K562 (cell line): ENCODE results near the gene MET. TPM values are rescaled to one million over a fixed set of nuclear protein-coding genes. Genes with fewer than 3 reads are reported as not detected.
A peak's percentile ranks its signal among the peaks of the same experiment; 100 is the strongest.

Experiments used
- ATAC-seq: fragments of 200-7000 bp; cut with Tn5 transposase; 3 replicates; pipeline ENCODE4 v1.9.1; 2020; ENCODE audit warnings: moderate library complexity
- BruUV-seq: library from RNA; stranded (reverse); fragments of 400-500 nt; replicated peaks from 2 replicates; lab custom pipeline; 2021; lab: Mats Ljungman, UMichigan
- CTCF ChIA-PET: fragments of 300-600 bp; formaldehyde crosslinking; extraction: SDS; loops from one replicate; lab custom pipeline; 2021; ENCODE audit warnings: low intra/inter-chr PET ratio; lab: Yijun Ruan, JAX
- POLR2A ChIA-PET: fragments of 300-600, 350-650 bp; sonication (Branson Sonifier 250); formaldehyde crosslinking; extraction: SDS; loops from one replicate; lab custom pipeline; 2021; ENCODE audit warnings: antibody characterized with exemption, inconsistent platforms; lab: Yijun Ruan, JAX
- DNase-seq, 4 experiments: peaks; one replicate each; pipeline versions ENCODE4 v3.0.0 to v3.0.0-alpha.2; 2011 to 2018; ENCODE audit warnings: low spot score in 3 of 4, mixed read lengths in 3 of 4; ENCODE audit errors: extremely low read depth in 1 of 4
- FAIRE-seq: peaks from 2 replicates; lab custom pipeline; 2011; peaks lifted over from hg19 to GRCh38; lab: Jason Lieb, UNC
- H2AFZ ChIP-seq: 2 replicates; pipeline ENCODE4 v1.6.0; 2011; ENCODE audit warnings: low read depth, low read length, control low read depth, inconsistent platforms
- H3K27ac ChIP-seq: fragments of 200-600 bp; 3 replicates; pipeline ENCODE4 v1.8.0; 2011; ENCODE audit warnings: low read depth, mild to moderate bottlenecking, control low read depth, inconsistent platforms, low read length, moderate library complexity, mixed read lengths; ENCODE audit errors: extremely low read depth
- H3K27me3 ChIP-seq, 2 experiments: fragments of 300-600 bp in 1 of 2; 2 replicates in 1 of 2; 3 replicates in 1 of 2; pipeline versions ENCODE4 v1.6.0 to v1.8.0; 2011; ENCODE audit warnings: inconsistent platforms in 2 of 2, low read length in 2 of 2, mild to moderate bottlenecking in 1 of 2, mixed read lengths in 1 of 2, moderate library complexity in 1 of 2; ENCODE audit not compliant: control insufficient read depth in 2 of 2, insufficient read depth in 2 of 2
- H3K36me3 ChIP-seq: fragments of 300-600 bp; 3 replicates; pipeline ENCODE4 v1.8.0; 2011; ENCODE audit warnings: mild to moderate bottlenecking, low read length, inconsistent platforms; ENCODE audit not compliant: control insufficient read depth, insufficient read depth
- H3K4me1 ChIP-seq, 2 experiments: fragments of 200-600 bp in 1 of 2; replicated peaks in 1 of 2; 2 replicates in 1 of 2; 3 replicates in 1 of 2; pipeline versions ENCODE4 v1.5.1 to v1.8.0; 2011; ENCODE audit warnings: inconsistent platforms in 2 of 2, low read length in 2 of 2, mild to moderate bottlenecking in 1 of 2, mixed read lengths in 1 of 2, moderate library complexity in 1 of 2; ENCODE audit not compliant: control insufficient read depth in 2 of 2, insufficient read depth in 2 of 2
- H3K4me2 ChIP-seq: 2 replicates; pipeline ENCODE4 v1.6.1; 2011; ENCODE audit warnings: low read length, control low read depth, inconsistent platforms, mixed read lengths; ENCODE audit not compliant: insufficient read depth
- H3K4me3 ChIP-seq: fragments of 200-600 bp; sonication (generic), shearing (Covaris generic); 2 replicates; pipeline ENCODE4 v1.5.1; 2016; ENCODE audit warnings: control low read depth, inconsistent platforms
- H3K79me2 ChIP-seq: fragments of 200-600 bp; 3 replicates; pipeline ENCODE4 v1.8.0; 2011; ENCODE audit warnings: low read length, inconsistent platforms; ENCODE audit not compliant: control insufficient read depth, insufficient read depth
- H3K9ac ChIP-seq, 2 experiments: 2 replicates each; pipeline versions ENCODE4 v1.6.0 to v1.6.1; 2011; ENCODE audit warnings: low read depth in 2 of 2, low read length in 2 of 2, control low read depth in 1 of 2, inconsistent platforms in 1 of 2, mild to moderate bottlenecking in 1 of 2, mixed read lengths in 1 of 2; ENCODE audit not compliant: insufficient read depth in 1 of 2
- H3K9me1 ChIP-seq: one replicate; pipeline ENCODE4 v1.6.0; 2011; ENCODE audit warnings: inconsistent platforms, mild to moderate bottlenecking, low read length, moderate library complexity; ENCODE audit not compliant: control insufficient read depth, insufficient read depth
- H3K9me3 ChIP-seq: replicated peaks from 2 replicates; pipeline ENCODE4 v1.5.1; 2011; ENCODE audit warnings: low read depth, low read length, inconsistent platforms; ENCODE audit not compliant: control insufficient read depth, insufficient read depth
- H4K20me1 ChIP-seq: replicated peaks from 2 replicates; pipeline ENCODE4 v1.6.1; 2011; ENCODE audit warnings: low read length, inconsistent platforms, mixed read lengths; ENCODE audit not compliant: control insufficient read depth, insufficient read depth
- EGR1 ChIP-seq: fragments of 450-650 bp; conservative IDR thresholded peaks from 2 replicates; pipeline ENCODE4 v1.6.1; 2017; ENCODE audit warnings: mild to moderate bottlenecking
- IRF2 ChIP-seq: sonication (generic); formaldehyde crosslinking; IDR thresholded peaks from 2 replicates; pipeline ENCODE4 v1.8.1; 2022; ENCODE audit warnings: mild to moderate bottlenecking, missing genetic modification reagents
- KDM1A ChIP-seq, 2 experiments: fragments of 450-650 bp; IDR thresholded peaks; 2 replicates each; pipeline ENCODE4 v1.6.1; 2016; ENCODE audit warnings: mild to moderate bottlenecking in 2 of 2
- MCM2 ChIP-seq: fragments of 450-650 bp; IDR thresholded peaks from 2 replicates; pipeline ENCODE4 v1.6.1; 2017; ENCODE audit warnings: low read depth, mild to moderate bottlenecking
- MED1 ChIP-seq: sonication (generic); formaldehyde crosslinking; IDR thresholded peaks from 2 replicates; pipeline ENCODE4 v1.8.1; 2023; ENCODE audit warnings: missing genetic modification reagents, borderline replicate concordance
- NCOA1 ChIP-seq: fragments of 450-650 bp; IDR thresholded peaks from 2 replicates; pipeline ENCODE4 v1.6.1; 2016; ENCODE audit warnings: low read depth
- RAD51 ChIP-seq: fragments of 450-650 bp; IDR thresholded peaks from 2 replicates; pipeline ENCODE4 v1.7.1; 2016; ENCODE audit warnings: low read depth, mild to moderate bottlenecking, borderline replicate concordance
- SMAD3 ChIP-seq: fragments of 450-650 bp; formaldehyde crosslinking; conservative IDR thresholded peaks from 2 replicates; pipeline ENCODE4 v1.4.0; 2020; ENCODE audit warnings: mild to moderate bottlenecking
- ZNF431 ChIP-seq: sonication (generic); formaldehyde crosslinking; IDR thresholded peaks from 2 replicates; pipeline ENCODE4 v1.8.0; 2022; ENCODE audit warnings: mild to moderate bottlenecking, missing genetic modification reagents
- ZNF75A ChIP-seq: fragments of 450-650 bp; formaldehyde crosslinking; IDR thresholded peaks from 2 replicates; pipeline ENCODE4 v1.4.0; 2020; ENCODE audit warnings: mild to moderate bottlenecking
- WGBS: fragments of 100-300 bp; shearing (Covaris generic); methylation state at CpG from one replicate; pipeline ENCODE4 v1.1.6; 2016; ENCODE audit warnings: low coverage, mixed read lengths; ENCODE audit not compliant: insufficient coverage; ENCODE audit errors: missing lambda C conversion rate; 5-methylcytosine and 5-hydroxymethylcytosine counted together
- in situ Hi-C: fragments of 300-500 bp; cut with MboI; formaldehyde crosslinking; loops from 4 replicates; pipeline ENCODE4 v1.15.0; 2018; ENCODE audit warnings: inconsistent platforms, mixed read lengths
- intact Hi-C: fragments of 100-400 bp; cut with micrococcal nuclease; formaldehyde crosslinking; loops from 2 replicates; pipeline ENCODE4 v1.14.2; 2022
- polyA plus RNA-seq, 8 experiments: library from polyadenylated mRNA; depleted of rRNA in 4 of 8; stranded (reverse) in 5 of 8; unstranded in 3 of 8; fragments of >200 nt; fragmentation: Nextera tagmentation in 2 of 8; fragmentation: Illumina TruSeq in 1 of 8; extraction: Ambion mirVana in 2 of 8; extraction: Trizol in 1 of 8; gene quantifications; 2 replicates each; pipeline versions ENCODE4 v1.2.1 to v1.2.3, GENCODE V29; 2011 to 2014; ENCODE audit warnings: inconsistent platforms in 1 of 8, missing spikeins in 1 of 8
- total RNA-seq, 7 experiments: library from RNA; depleted of rRNA in 6 of 7; stranded (reverse); fragments of >200 nt in 6 of 7; fragmentation: Illumina TruSeq in 2 of 7; extraction: Trizol in 2 of 7; gene quantifications; 2 replicates each; pipeline versions ENCODE4 v1.2.1 to v1.2.3, GENCODE V29; 2011 to 2021; ENCODE audit warnings: low replicate concordance in 1 of 7
- TF ChIP-seq, protein P1 (sequence below): fragments of 450-650 bp; IDR thresholded peaks from 2 replicates; pipeline ENCODE4 v1.6.1; 2017; ENCODE audit warnings: antibody characterized with exemption
- TF ChIP-seq, protein P2 (sequence below): sonication (generic); formaldehyde crosslinking; IDR thresholded peaks from 2 replicates; pipeline ENCODE4 v1.5.0; 2020; ENCODE audit warnings: missing genetic modification reagents
- TF ChIP-seq, protein P3 (sequence below): fragments of 250-450 bp; sonication (Bioruptor Pico); IDR thresholded peaks from 2 replicates; pipeline ENCODE4 v1.8.0; 2022; ENCODE audit warnings: moderate library complexity, mild to moderate bottlenecking, inconsistent platforms
- TF ChIP-seq, protein P4 (sequence below): fragments of 450-650 bp; formaldehyde crosslinking; IDR thresholded peaks from 2 replicates; pipeline ENCODE4 v1.4.0; 2020; ENCODE audit warnings: mild to moderate bottlenecking, mixed read lengths

MET gene
- total and polyA plus RNA-seq, 9 of the 15 experiments (the other 6 are each of a cell fraction or from before 2014, with no cell fraction given), result 0.84 to 2.4 (median 1.1) TPM

DNA sequence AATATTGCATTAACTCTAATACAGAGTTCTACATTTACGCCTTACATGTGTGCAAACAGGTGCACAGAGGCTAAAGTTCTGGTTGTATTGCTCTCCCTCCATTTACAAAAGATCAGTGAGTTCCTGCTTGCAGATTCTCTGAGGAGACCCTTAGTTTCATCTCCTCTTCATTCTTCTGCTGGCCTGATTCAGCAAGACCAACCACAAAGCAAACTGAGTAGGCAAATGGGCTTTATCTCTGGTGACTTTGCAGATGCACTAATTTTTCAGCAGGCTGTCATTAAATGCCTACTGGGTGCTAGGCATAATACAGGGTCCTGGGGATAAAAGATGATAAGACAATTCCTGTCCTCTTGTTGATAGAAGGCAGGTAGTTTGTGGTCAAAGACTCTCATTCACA, 56.4 kb downstream of the MET start (continued):
- TF ChIP-seq IRF2 (CRISPR knock-in tag), result no peak
- no peak for TF ChIP-seq KDM1A (IDR thresholded peaks at IDR 0.05)
- no peak for TF ChIP-seq MCM2
- TF ChIP-seq NCOA1, result no peak
- no peak for TF ChIP-seq MED1 (CRISPR knock-in tag)
- TF ChIP-seq, protein P1, sequence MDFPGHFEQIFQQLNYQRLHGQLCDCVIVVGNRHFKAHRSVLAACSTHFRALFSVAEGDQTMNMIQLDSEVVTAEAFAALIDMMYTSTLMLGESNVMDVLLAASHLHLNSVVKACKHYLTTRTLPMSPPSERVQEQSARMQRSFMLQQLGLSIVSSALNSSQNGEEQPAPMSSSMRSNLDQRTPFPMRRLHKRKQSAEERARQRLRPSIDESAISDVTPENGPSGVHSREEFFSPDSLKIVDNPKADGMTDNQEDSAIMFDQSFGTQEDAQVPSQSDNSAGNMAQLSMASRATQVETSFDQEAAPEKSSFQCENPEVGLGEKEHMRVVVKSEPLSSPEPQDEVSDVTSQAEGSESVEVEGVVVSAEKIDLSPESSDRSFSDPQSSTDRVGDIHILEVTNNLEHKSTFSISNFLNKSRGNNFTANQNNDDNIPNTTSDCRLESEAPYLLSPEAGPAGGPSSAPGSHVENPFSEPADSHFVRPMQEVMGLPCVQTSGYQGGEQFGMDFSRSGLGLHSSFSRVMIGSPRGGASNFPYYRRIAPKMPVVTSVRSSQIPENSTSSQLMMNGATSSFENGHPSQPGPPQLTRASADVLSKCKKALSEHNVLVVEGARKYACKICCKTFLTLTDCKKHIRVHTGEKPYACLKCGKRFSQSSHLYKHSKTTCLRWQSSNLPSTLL, result no peak

DNA sequence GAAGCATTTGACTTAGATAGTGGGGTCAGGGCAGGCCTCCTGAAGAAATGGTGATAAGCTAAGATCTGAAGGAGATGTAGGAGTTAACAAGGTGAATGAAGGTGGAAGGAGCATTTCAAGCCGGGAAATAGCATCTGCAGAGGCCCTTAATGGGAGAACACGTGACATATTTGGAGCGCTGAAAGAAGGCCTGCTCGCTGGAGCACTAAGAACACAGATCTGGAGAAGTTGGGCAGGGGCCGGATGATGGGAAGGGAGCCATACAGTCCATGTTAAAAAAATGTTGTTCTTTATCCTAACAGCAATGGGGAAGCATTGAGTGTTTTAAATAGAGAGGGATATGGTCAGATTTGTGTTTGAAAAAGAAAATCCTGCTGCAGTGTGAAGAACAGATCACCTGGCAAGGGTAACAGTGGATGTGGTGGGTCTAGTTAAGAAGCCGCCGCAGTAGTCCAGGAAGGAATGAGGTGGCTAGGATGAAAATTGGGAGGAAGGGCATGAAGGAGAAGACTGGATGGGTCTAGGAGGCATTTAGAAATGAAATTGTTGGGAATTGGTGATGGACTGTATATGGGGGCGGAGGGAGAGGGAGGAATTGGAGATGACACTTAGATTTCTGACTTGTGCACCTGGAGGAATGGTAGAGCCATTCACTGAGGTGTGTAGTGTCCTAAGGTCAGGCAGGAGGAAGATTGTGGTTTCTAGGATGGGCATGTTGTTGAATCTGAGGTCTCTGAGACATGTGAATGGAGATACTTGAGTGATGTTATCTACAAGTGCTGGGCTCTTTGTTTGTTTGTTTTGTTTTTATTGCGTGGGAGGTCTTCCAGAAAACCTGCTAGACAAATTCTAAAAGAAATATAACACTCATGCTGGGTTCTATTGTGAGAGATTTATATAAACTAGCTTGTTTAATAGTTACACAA, 58.4 kb downstream of the MET start:
- ChIA-PET POLR2A (no interaction called here), CTCF (no interaction called here)
- Histone ChIP-seq H3K4me2 (no peak overlapping the region), H3K36me3 (no peaks in the 10 kb centered on the region), H3K27me3 (peaks cover 0 to 6% of the 10 kb centered on the region in 2 experiments; a peak in 2 of 5 replicates), H3K9me1 (no peaks in the 10 kb centered on the region), H3K27ac (no peak overlapping the region), H3K4me1 (no peaks in the 10 kb centered on the region), H4K20me1 (no peaks in the 10 kb centered on the region), H3K9me3 (no peaks in the 10 kb centered on the region), H3K4me3 (no peak overlapping the region), H3K9ac (no peak overlapping the region), H2AFZ (no peak overlapping the region), H3K79me2 (no peaks in the 10 kb centered on the region)
- no TSS peak for BruUV-seq
- no peak for DNase-seq
- no peak for FAIRE-seq
- 2% methylated on average over 9 of the region's 9 CpGs for WGBS
- intact Hi-C loops, result no loop called here
- ATAC-seq, result no peak
- in situ Hi-C loops, result no loop called here
- TF ChIP-seq EGR1 (0 out of 2 replicates have a peak, but pooled peaks have one; percentile 22), ZNF75A (CRISPR knock-in tag) (no peak), ZNF431 (CRISPR knock-in tag) (no peak), SMAD3 (no peak), RAD51 (peak; percentile 30; the same call in 1 of the 2 replicates)
- TF ChIP-seq, protein P2, sequence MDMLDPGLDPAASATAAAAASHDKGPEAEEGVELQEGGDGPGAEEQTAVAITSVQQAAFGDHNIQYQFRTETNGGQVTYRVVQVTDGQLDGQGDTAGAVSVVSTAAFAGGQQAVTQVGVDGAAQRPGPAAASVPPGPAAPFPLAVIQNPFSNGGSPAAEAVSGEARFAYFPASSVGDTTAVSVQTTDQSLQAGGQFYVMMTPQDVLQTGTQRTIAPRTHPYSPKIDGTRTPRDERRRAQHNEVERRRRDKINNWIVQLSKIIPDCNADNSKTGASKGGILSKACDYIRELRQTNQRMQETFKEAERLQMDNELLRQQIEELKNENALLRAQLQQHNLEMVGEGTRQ, result peak; percentile 35
- TF ChIP-seq, protein P3, sequence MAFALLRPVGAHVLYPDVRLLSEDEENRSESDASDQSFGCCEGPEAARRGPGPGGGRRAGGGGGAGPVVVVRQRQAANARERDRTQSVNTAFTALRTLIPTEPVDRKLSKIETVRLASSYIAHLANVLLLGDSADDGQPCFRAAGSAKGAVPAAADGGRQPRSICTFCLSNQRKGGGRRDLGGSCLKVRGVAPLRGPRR (CRISPR knock-in tag), result no peak
- TF ChIP-seq, protein P4, sequence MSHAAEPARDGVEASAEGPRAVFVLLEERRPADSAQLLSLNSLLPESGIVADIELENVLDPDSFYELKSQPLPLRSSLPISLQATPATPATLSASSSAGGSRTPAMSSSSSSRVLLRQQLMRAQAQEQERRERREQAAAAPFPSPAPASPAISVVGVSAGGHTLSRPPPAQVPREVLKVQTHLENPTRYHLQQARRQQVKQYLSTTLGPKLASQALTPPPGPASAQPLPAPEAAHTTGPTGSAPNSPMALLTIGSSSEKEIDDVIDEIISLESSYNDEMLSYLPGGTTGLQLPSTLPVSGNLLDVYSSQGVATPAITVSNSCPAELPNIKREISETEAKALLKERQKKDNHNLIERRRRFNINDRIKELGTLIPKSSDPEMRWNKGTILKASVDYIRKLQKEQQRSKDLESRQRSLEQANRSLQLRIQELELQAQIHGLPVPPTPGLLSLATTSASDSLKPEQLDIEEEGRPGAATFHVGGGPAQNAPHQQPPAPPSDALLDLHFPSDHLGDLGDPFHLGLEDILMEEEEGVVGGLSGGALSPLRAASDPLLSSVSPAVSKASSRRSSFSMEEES (CRISPR knock-in tag), result peak; percentile 50
